Activated CD8-positive, alpha-beta memory T cell treated with anti-CD3 and anti-CD28 coated beads for 24 hours (primary cell): Measurements from ENCODE around the gene PLAC9.

Experiments used
- DNase-seq: peaks from one replicate; pipeline ENCODE4 v3.0.0-alpha.2; 2020

PLAC9 gene

DNA sequence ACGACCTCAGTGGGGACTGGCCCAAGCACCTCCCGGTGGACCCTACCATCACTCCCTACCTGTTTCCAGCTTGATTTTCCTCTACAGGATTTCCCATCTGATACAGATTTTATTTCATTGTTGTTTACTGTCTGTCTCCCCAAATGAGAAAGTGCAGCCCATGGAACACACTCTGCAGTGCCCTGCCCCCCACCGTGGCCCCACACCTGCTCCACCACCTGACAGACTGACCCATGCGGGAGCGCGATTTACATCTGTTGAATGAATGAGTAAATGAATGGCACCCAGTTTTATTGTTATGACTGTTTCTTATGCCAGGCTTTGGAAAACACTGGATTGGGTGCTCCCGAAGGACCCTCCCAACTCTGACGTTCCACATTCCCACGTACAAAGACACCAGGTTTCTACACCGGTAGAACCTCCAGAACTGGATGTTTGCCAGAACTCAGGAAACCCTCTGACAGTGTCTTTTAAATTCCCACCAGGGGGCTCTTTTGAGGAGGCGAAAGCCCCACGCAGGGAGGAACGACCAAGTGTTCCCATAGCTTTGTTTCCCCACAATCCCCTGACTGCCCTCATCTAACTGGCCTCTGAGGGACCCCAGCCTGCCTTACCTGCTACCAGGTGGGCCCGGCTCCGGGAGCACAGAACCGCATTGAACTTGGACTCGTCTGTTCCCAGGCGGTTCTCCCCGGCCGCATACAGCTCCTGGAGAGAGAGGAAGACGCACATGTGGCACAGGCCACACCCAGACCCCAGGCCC is 29.0 kb downstream of the PLAC9 start:
- no peak for DNase-seq

DNA sequence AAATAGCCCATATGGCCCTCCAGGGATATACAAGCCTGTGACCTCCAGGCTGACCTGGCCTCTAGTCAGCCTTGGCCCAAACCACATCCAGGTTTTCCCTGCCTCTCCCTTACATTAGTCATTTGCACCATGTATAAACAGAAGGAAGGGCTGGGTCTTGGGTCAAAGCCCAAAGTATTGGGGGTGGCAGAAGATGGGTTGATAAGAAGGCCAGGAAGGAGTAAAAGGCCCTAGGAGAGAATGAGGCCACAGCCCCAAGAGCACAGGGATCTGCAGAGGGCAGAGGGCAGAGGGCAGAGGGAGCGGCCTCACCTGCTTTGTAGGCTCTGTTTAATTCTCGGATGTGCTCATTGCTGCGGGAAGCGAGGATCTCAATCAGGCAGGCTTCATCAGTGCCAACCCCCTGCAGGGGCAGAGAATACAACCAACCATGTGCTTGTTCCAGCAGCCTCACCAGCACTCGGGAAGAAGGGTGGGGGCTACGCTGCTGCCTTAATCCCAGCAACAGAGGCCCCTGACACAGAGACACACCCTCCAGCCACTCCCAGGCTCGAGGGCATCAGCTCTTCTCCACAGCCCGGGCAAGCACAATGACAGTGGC is 31.3 kb downstream of the PLAC9 start:
- DNase-seq = no peak

DNA sequence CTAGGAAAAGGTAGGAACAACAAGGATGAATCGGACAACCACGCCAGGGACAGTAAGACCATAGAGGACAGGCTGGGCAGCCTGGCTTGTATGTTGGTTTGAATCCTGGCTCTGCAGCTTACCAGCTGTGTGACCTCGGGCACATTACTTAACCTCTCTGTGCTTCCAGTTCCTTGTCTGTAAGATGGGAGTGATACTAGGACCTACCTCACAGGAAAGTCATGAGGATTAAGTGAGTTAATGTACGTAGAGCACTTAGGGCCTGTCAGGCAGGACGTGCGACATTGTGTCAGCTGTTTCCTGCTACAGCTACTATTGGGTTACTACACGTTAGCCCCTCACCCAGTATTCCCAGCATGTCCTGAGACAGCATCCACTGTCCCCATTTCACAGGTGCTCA is 32.1 kb downstream of the PLAC9 start:
- DNase-seq = no peak

- no peak for DNase-seq
Observed at GRCh38 chr10:80165173-80165572, 32.6 kb downstream of the PLAC9 start.

- DNase-seq = no peak
Observed at GRCh38 chr10:80166581-80167470, 34.3 kb downstream of the PLAC9 start.

- no peak for DNase-seq
Observed at GRCh38 chr10:80167471-80168161, 35.1 kb downstream of the PLAC9 start.

DNA sequence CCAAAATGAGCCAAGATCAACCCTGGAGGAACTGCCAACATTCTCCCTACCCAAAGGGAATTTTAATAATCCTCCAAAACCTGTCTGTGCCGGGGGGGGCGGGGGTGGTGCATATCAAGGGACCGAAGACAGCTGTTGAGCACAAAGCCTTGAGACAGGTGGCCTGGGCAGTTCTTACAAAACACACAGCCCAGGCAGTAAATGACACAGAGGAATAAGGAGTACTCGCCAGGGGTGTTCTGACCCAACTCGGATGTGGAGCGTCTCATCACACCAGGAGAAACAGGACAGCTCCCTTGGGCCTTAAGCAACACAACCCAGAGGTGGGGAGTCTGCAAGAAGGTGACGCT is 35.6 kb downstream of the PLAC9 start:
- DNase-seq = no peak

DNA sequence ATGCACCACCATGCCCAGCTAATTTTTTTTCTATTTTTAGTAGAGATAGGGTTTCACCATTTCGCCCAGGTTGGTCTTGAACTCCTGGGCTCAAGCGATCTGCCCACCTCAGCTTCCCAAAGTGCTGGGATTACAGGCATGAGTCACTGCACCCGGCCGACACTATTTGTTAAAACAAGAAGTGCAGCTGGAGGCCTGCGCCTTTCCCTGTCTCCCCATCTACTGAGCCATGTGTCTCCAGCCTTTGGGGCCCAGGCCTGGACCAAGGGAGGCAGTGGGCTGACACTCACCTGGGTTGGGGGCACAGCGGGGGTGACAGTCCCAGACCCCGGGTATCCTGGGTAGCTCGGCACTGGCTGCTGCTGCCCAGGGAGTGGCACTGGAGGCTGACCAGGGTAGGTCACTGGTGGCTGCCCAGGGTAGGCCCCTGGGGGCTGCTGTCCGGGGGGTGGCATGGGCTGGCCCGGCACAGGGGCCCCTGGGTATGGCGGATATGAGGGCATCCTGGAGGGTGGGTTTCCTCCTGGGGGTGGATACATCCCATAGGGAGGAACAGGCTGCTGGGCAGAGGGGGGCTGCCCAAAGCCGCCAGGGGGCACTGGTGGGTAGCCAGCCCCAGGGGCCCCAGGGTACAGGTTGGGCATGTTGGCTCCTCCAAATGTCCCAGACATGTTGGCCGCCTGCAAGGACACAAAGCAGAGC is 36.3 kb downstream of the PLAC9 start:
- DNase-seq = no peak

- DNase-seq = no peak
Observed at GRCh38 chr10:80170026-80170425, 37.5 kb downstream of the PLAC9 start.

DNA sequence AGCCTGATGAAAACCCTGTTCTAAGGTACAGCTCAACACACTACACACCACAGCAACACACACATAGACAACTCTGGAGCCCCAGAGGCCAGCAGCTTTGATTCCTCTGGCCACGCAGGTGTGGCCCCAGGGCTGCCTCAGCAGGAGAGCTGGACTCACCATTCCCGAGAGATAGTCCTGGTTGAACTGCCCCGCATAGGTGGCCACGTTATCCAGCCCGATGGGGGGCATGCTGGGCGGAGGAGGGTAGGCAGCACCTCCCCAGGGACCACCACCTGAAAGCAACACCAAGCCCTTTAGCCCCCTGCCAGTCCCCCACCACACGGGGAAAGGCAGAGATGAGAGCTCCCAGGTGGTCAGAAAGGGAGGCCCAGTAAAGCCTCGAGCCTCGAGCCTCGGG is 38.1 kb downstream of the PLAC9 start:
- DNase-seq = no peak

- no peak for DNase-seq
Observed at GRCh38 chr10:80171248-80171660, 38.7 kb downstream of the PLAC9 start.

DNA sequence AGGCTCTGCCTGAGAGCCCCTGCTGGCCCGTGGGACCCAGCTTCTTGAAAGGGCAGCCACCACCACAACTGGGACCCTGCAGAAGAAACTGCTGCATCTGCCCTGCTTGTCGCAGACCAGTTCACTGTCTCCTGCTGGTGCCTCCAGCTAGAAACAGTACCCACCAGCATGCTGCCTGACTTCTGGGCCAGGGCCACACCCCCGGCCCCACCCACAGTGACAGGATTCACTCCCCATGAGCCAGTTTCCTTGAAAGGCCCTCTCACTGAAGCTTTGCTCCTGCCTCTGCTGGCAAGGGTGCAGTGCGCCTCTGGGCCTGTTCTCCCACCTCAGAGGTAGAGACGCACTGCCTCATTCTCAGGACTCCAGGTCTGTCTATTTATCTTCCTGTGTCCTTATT is 40.4 kb downstream of the PLAC9 start:
- no peak for DNase-seq

DNA sequence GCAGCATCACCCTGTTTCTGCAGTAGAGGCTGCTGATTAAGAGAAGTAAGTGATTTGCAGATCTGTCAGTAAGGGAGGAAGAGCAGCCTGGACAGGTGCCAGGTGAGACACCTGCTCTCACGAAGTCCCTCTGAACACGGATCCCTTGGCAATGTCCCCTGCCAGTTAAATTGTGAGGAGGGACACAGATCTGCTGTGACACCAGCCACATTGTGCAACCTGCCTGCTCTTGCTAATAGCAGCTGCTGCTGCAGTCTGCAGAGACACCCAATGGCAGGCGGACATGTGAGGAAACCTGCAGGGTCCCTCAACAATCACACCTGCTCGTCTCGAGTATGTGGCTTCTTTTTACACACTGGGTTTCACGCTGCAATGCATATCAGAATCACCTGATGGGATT is 40.9 kb downstream of the PLAC9 start:
- no peak for DNase-seq

DNA sequence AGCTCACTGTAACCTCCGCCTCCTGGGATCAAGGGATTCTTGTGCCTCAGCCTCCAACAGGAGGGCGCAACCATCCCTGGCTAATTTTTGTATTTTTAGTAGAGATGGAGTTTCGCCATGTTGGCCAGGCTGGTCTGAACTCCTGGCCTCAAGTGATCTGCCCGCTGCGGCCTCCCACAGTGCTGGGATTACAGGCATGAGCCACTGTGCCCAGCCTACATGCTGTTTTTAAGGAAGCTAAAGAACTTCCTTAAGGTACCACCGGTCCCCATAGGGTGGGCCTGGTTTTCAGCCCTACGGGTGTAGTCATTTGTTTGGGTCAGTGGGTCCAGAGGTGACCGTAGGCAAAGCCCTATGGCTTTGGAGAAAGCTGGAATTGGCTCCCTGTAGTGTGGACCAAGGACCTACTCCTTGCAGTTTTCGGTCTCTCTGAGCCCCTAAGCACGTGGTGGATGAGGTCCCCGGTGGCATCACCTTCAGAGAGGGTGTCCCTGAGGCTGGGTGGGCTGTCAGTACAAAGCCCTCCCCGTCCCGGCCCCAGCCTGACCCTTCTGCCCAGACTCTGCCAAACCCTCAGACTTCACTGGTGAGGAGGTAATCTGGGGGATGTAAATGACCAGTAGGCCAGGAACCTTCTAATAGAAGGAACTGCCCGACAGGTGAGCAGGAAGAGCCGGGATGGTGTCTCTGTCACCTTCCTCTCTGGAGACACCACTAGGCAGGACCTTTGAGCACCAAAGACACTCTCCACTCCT is 42.3 kb downstream of the PLAC9 start:
- DNase-seq = no peak

DNA sequence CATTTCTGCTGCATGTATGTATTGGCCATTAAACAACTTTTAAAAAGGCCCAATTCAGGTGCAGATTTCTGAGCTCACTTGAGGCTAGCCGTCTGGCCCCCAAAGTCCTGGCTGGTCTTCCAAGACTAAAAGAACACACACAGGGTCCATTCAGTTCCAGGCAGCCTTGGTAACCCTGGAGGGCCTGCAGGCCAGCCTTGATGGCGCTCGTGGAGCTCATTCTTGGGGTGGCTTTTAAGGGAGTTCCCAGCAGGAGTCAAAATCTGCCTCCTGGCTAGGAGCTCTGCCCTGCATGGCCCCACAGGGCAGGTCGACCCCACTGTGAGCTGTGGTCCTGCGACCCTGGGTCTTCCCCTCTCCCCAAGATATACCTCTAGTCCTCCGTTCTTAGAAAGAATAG is 44.0 kb downstream of the PLAC9 start:
- DNase-seq = no peak

- DNase-seq = no peak
Observed at GRCh38 chr10:80177781-80178636, 45.5 kb downstream of the PLAC9 start.

- no peak for DNase-seq
Observed at GRCh38 chr10:80182986-80183385, 50.5 kb downstream of the PLAC9 start.

GRCh38 chr10:80183436-80183835 is 50.9 kb downstream of the PLAC9 start:
- DNase-seq = no peak

- no peak for DNase-seq
Observed at GRCh38 chr10:80184291-80184690, 51.8 kb downstream of the PLAC9 start.

DNA sequence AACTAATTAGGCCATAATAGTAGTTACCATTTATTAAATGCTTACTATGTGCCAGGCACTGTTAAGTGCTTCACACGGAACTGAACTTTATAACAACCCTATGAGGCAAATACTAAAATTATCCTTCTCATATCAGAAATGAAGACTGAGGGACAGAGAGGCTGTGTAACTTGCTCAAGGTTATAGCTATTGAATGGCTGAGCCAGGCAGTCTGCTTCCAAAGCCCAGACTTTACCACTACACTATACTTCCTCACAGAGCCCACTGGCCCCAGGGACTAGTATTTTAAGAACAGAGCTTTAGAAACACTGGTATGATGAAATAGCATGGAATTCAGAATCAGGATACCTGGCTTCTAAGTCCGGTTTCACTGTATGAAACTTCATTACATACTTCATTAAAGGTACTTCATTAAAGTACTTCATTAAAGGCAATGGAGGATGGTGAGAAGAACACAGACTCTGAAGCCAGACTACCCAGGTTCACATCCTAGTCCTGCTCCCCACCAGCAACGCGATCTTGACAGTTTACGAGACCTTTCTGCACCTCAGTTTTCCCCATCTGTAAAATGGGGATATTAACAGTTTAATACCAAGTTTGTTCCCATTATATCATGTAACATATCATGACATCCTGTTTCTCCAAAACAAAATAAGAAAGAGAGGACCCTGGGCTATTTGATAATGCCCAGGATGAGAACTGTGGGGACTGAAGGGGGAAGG is 53.2 kb downstream of the PLAC9 start:
- DNase-seq = no peak
